ENCODE measurements around the gene CDC34. TPM values are rescaled to one million over a fixed set of nuclear protein-coding genes. Genes with fewer than 3 reads are reported as not detected.

CDC34 gene
- total and polyA plus RNA-seq, 9 of the 15 experiments (the other 6 are each of a cell fraction or from before 2014, with no cell fraction given), result 0.80 to 203 (median 65.5) TPM

DNA sequence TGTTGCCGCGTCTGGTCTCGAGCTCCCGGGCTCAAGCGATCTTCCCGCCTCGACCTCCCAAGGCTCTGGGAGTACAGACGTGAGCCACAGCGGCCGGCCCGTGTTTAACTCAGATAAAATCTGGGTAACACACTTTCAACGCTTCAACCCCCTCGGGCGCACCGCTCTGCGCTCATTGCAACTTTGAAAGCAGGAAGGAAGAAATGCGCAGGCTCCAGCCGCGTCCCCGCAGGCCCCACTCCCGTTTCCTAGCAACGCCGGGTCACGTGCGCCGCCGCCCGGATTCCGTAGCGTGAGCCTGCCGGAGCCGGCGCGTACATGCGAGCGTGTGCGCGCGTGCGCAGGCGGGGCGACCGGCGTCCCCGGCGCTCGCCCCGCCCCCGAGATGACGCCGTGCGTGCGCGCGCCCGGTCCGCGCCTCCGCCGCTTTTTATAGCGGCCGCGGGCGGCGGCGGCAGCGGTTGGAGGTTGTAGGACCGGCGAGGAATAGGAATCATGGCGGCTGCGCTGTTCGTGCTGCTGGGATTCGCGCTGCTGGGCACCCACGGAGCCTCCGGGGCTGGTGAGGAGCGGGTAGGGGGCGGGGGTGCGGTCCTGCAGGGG is 40.7 kb downstream of the CDC34 start, which contains the start of gene BSG (continued):
- TF ChIP-seq, protein P1, sequence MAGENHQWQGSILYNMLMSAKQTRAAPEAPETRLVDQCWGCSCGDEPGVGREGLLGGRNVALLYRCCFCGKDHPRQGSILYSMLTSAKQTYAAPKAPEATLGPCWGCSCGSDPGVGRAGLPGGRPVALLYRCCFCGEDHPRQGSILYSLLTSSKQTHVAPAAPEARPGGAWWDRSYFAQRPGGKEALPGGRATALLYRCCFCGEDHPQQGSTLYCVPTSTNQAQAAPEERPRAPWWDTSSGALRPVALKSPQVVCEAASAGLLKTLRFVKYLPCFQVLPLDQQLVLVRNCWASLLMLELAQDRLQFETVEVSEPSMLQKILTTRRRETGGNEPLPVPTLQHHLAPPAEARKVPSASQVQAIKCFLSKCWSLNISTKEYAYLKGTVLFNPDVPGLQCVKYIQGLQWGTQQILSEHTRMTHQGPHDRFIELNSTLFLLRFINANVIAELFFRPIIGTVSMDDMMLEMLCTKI (IDR thresholded peaks at IDR 0.05; ENCODE audit: partially characterized antibody), result no peak
- TF ChIP-seq, protein P2, sequence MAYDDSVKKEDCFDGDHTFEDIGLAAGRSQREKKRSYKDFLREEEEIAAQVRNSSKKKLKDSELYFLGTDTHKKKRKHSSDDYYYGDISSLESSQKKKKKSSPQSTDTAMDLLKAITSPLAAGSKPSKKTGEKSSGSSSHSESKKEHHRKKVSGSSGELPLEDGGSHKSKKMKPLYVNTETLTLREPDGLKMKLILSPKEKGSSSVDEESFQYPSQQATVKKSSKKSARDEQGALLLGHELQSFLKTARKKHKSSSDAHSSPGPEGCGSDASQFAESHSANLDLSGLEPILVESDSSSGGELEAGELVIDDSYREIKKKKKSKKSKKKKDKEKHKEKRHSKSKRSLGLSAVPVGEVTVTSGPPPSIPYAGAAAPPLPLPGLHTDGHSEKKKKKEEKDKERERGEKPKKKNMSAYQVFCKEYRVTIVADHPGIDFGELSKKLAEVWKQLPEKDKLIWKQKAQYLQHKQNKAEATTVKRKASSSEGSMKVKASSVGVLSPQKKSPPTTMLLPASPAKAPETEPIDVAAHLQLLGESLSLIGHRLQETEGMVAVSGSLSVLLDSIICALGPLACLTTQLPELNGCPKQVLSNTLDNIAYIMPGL (CRISPR knock-in tag; IDR thresholded peaks at IDR 0.05), result no peak
- TF ChIP-seq TBP (optimal IDR thresholded peaks at IDR 0.05; ENCODE audit: low read depth, low read length) (peak; percentile 96), MEIS2 (IDR thresholded peaks at IDR 0.05; ENCODE audit: partially characterized antibody) (peak; percentile 94), CBX3 (IDR thresholded peaks at IDR 0.05; ENCODE audit: borderline replicate concordance in 1 of 2, low read length in 2 of 2) (0 out of 3 replicates have a peak, but pooled peaks of 1 of the 2 experiments have one; percentile 18), KLF1 (tag; IDR thresholded peaks at IDR 0.05) (0 out of 2 replicates have a peak, but pooled peaks have one; percentile 43), SAFB2 (IDR thresholded peaks at IDR 0.05; ENCODE audit: borderline replicate concordance, low read depth, low read length, severe bottlenecking) (no peak), ZNF785 (CRISPR knock-in tag; IDR thresholded peaks at IDR 0.05) (no peak), GTF2F1 (IDR thresholded peaks at IDR 0.05; ENCODE audit: low read depth, low read length) (peak; percentile 60; the same call in 1 of the 2 replicates), KLF6 (CRISPR knock-in tag; IDR thresholded peaks at IDR 0.05; ENCODE audit: borderline replicate concordance) (peak; percentile 28; the same call in 1 of the 2 replicates), TEAD1 (CRISPR knock-in tag; IDR thresholded peaks at IDR 0.05) (peak in 1 of 2 experiments; percentile 79; a peak in 1 of 4 replicates), RNF2 (IDR thresholded peaks at IDR 0.05) (peak; percentile 77), ATF1 (CRISPR knock-in tag; IDR thresholded peaks at IDR 0.05) (0 out of 2 replicates have a peak, but pooled peaks have one; percentile 11), ATF1 (tag; IDR thresholded peaks at IDR 0.05) (peak; percentile 85), RFX1 (IDR thresholded peaks at IDR 0.05) (peak; percentile 96)
- TF ChIP-seq, protein P3, sequence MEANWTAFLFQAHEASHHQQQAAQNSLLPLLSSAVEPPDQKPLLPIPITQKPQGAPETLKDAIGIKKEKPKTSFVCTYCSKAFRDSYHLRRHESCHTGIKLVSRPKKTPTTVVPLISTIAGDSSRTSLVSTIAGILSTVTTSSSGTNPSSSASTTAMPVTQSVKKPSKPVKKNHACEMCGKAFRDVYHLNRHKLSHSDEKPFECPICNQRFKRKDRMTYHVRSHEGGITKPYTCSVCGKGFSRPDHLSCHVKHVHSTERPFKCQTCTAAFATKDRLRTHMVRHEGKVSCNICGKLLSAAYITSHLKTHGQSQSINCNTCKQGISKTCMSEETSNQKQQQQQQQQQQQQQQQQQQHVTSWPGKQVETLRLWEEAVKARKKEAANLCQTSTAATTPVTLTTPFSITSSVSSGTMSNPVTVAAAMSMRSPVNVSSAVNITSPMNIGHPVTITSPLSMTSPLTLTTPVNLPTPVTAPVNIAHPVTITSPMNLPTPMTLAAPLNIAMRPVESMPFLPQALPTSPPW (CRISPR knock-in tag; IDR thresholded peaks at IDR 0.05), result peak; percentile 87
- TF ChIP-seq, protein P4, sequence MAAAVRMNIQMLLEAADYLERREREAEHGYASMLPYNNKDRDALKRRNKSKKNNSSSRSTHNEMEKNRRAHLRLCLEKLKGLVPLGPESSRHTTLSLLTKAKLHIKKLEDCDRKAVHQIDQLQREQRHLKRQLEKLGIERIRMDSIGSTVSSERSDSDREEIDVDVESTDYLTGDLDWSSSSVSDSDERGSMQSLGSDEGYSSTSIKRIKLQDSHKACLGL (CRISPR knock-in tag; IDR thresholded peaks at IDR 0.05; ENCODE audit: borderline replicate concordance, poor library complexity, severe bottlenecking), result no peak
- TF ChIP-seq, protein P5, sequence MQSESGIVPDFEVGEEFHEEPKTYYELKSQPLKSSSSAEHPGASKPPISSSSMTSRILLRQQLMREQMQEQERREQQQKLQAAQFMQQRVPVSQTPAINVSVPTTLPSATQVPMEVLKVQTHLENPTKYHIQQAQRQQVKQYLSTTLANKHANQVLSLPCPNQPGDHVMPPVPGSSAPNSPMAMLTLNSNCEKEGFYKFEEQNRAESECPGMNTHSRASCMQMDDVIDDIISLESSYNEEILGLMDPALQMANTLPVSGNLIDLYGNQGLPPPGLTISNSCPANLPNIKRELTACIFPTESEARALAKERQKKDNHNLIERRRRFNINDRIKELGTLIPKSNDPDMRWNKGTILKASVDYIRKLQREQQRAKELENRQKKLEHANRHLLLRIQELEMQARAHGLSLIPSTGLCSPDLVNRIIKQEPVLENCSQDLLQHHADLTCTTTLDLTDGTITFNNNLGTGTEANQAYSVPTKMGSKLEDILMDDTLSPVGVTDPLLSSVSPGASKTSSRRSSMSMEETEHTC (IDR thresholded peaks at IDR 0.05), result peak; percentile 85
- TF ChIP-seq, protein P6, sequence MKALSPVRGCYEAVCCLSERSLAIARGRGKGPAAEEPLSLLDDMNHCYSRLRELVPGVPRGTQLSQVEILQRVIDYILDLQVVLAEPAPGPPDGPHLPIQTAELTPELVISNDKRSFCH (CRISPR knock-in tag; IDR thresholded peaks at IDR 0.05), result no peak
- TF ChIP-seq, protein P6 (tag; IDR thresholded peaks at IDR 0.05), result peak; percentile 69; the same call in 1 of the 2 replicates

Measured in K562 (cell line).